ENCODE results near the gene CLEC7A.

CLEC7A gene

GRCh38 chr12:10088955-10089900 is 40.8 kb downstream of the CLEC7A start (continued):
- TF ChIP-seq ZNF518A (tag by site-specific recombination; conservative IDR thresholded peaks at IDR 0.05; ENCODE audit: low read depth) (no peak), ZNF548 (tag by site-specific recombination; IDR thresholded peaks at IDR 0.05) (no peak), ZNF426 (tag by site-specific recombination; IDR thresholded peaks at IDR 0.05) (no peak), MYNN (tag by site-specific recombination; IDR thresholded peaks at IDR 0.05; ENCODE audit: borderline replicate concordance) (no peak)

GRCh38 chr12:10088031-10088430 is 42.0 kb downstream of the CLEC7A start:
- H3K36me3 ChIP-seq (ENCODE audit: control insufficient read depth in 2 of 2, insufficient read depth in 1 of 2, low read length in 2 of 2), result no peaks in the 10 kb centered on the region
- POLR2A ChIA-PET, result no interaction called here
- CTCF ChIA-PET, result no interaction called here
- no peak overlapping the region for H3K4me3 ChIP-seq (ENCODE audit: low read depth, low read length)
- H3K4me1 ChIP-seq (ENCODE audit: control insufficient read depth, insufficient read depth, low read length), result no peaks in the 10 kb centered on the region
- H3K27ac ChIP-seq (ENCODE audit: extremely low read depth, low read depth, low read length), result no peak overlapping the region
- H3K9me3 ChIP-seq (ENCODE audit: control insufficient read depth, insufficient read depth, low read depth, low read length), result no peaks in the 10 kb centered on the region
- TF ChIP-seq ZNF324 (tag by site-specific recombination; IDR thresholded peaks at IDR 0.05) (no peak), ZNF23 (tag by site-specific recombination; IDR thresholded peaks at IDR 0.05; ENCODE audit: borderline replicate concordance) (no peak), OSR2 (tag by site-specific recombination; IDR thresholded peaks at IDR 0.05) (no peak), YY2 (tag by site-specific recombination; IDR thresholded peaks at IDR 0.05) (no peak), ZNF274 (IDR thresholded peaks at IDR 0.05; ENCODE audit: low read length) (no peak), ZNF274 (tag by site-specific recombination; IDR thresholded peaks at IDR 0.05; ENCODE audit: borderline replicate concordance) (no peak), OVOL3 (tag by site-specific recombination; IDR thresholded peaks at IDR 0.05) (no peak), KLF1 (tag by site-specific recombination; IDR thresholded peaks at IDR 0.05) (no peak), SP2 (tag by site-specific recombination; IDR thresholded peaks at IDR 0.05) (no peak), ZIC2 (tag by site-specific recombination; IDR thresholded peaks at IDR 0.05) (no peak), ZNF138 (tag by site-specific recombination; IDR thresholded peaks at IDR 0.05; ENCODE audit: borderline replicate concordance) (no peak), ZNF747 (tag by site-specific recombination; IDR thresholded peaks at IDR 0.05) (no peak), ZNF394 (tag by site-specific recombination; IDR thresholded peaks at IDR 0.05; ENCODE audit: borderline replicate concordance) (no peak), ZNF518A (tag by site-specific recombination; conservative IDR thresholded peaks at IDR 0.05; ENCODE audit: low read depth) (no peak), AEBP2 (tag by site-specific recombination; IDR thresholded peaks at IDR 0.05; ENCODE audit: borderline replicate concordance) (no peak), HIC1 (tag by site-specific recombination; IDR thresholded peaks at IDR 0.05) (no peak), ZNF544 (tag by site-specific recombination; IDR thresholded peaks at IDR 0.05) (no peak), ZNF221 (tag by site-specific recombination; IDR thresholded peaks at IDR 0.05; ENCODE audit: borderline replicate concordance) (no peak)
